Measurements from ENCODE around the gene AMZ1. TPM values are rescaled to one million over a fixed set of nuclear protein-coding genes. Genes with fewer than 3 reads are reported as not detected.
"Not testable (repeated sequence)": the region's sequence is repeated elsewhere in the genome, so short reads cannot be mapped to it uniquely, and the experiment has no call there.

AMZ1 gene
- polyA plus RNA-seq, 5 donors: 0.28 to 0.64 (median 0.38) TPM

GRCh38 chr7:2710901-2711551, 23.0 kb downstream of the AMZ1 start:
- no peak for DNase-seq

GRCh38 chr7:2711895-2712675, 24.1 kb downstream of the AMZ1 start:
- no peak for DNase-seq

GRCh38 chr7:2713370-2713769, 25.4 kb downstream of the AMZ1 start:
- DNase-seq: no peak

- no peak for DNase-seq
Observed at GRCh38 chr7:2713978-2714377, 26.0 kb downstream of the AMZ1 start.

GRCh38 chr7:2714636-2715035, 26.6 kb downstream of the AMZ1 start:
- DNase-seq: no peak

- no peak for DNase-seq
Observed at GRCh38 chr7:2715341-2716231, 27.6 kb downstream of the AMZ1 start.

GRCh38 chr7:2716488-2716887, 28.5 kb downstream of the AMZ1 start:
- DNase-seq: no peak

GRCh38 chr7:2716906-2717292, 28.9 kb downstream of the AMZ1 start:
- no peak for DNase-seq

GRCh38 chr7:2717293-2718261, 29.6 kb downstream of the AMZ1 start:
- DNase-seq: peak in 1 of 2 donors; percentile 70

GRCh38 chr7:2718296-2718965, 30.4 kb downstream of the AMZ1 start:
- DNase-seq: no peak

GRCh38 chr7:2719007-2719406, 31.0 kb downstream of the AMZ1 start:
- DNase-seq: no peak

- no peak for DNase-seq
Observed at GRCh38 chr7:2720024-2720423, 32.0 kb downstream of the AMZ1 start.

GRCh38 chr7:2721842-2722241, 33.8 kb downstream of the AMZ1 start:
- no peak for DNase-seq

- no peak for DNase-seq
Observed at GRCh38 chr7:2722591-2722990, 34.6 kb downstream of the AMZ1 start.

- no peak for DNase-seq
Observed at GRCh38 chr7:2723138-2723850, 35.3 kb downstream of the AMZ1 start.

GRCh38 chr7:2724036-2724435, 36.0 kb downstream of the AMZ1 start:
- not testable (repeated sequence) for DNase-seq

- DNase-seq: no peak
Observed at GRCh38 chr7:2724453-2725177, 36.6 kb downstream of the AMZ1 start.

GRCh38 chr7:2725178-2726105, 37.4 kb downstream of the AMZ1 start:
- DNase-seq: no peak

All from right lung (tissue), 5 donors.